GM21381 (cell line): ENCODE results near the gene RER1.

Experiments used
- ATAC-seq: cut with Tn5 transposase; IDR thresholded peaks from one replicate; pipeline ENCODE4 v1.9.1; 2021; ENCODE audit warnings: mild to moderate bottlenecking, moderate library complexity; ENCODE audit not compliant: unreplicated experiment

Gene RER1

GRCh38 chr1:2375923-2376260 lies 15.7 kb upstream of the RER1 start:
- no peak for ATAC-seq

GRCh38 chr1:2376261-2376741 lies 15.3 kb upstream of the RER1 start:
- no peak for ATAC-seq

- ATAC-seq: no peak
Observed at GRCh38 chr1:2376931-2377672, 14.5 kb upstream of the RER1 start.

GRCh38 chr1:2377751-2378440 lies 13.7 kb upstream of the RER1 start:
- no peak for ATAC-seq

- no peak for ATAC-seq
Observed at GRCh38 chr1:2378441-2378851, 13.2 kb upstream of the RER1 start.

- no peak for ATAC-seq
Observed at GRCh38 chr1:2378956-2379732, 12.5 kb upstream of the RER1 start.

- no peak for ATAC-seq
Observed at GRCh38 chr1:2379733-2380404, 11.8 kb upstream of the RER1 start.

- ATAC-seq: no peak
Observed at GRCh38 chr1:2380816-2381591, 10.6 kb upstream of the RER1 start.

GRCh38 chr1:2381741-2382620 lies 9.7 kb upstream of the RER1 start:
- ATAC-seq: no peak

GRCh38 chr1:2382621-2383361 lies 8.8 kb upstream of the RER1 start:
- ATAC-seq: no peak

- ATAC-seq: no peak
Observed at GRCh38 chr1:2383576-2383975, 8.1 kb upstream of the RER1 start.

GRCh38 chr1:2384130-2384860 lies 7.3 kb upstream of the RER1 start:
- ATAC-seq: no peak

GRCh38 chr1:2384941-2385481 lies 6.6 kb upstream of the RER1 start:
- no peak for ATAC-seq

GRCh38 chr1:2385606-2386280 lies 5.9 kb upstream of the RER1 start:
- no peak for ATAC-seq

- no peak for ATAC-seq
Observed at GRCh38 chr1:2386636-2387611, 4.7 kb upstream of the RER1 start.
